Peyer's patch (tissue), 4 donors: ENCODE measurements around the gene IFRD2. TPM values are rescaled to one million over a fixed set of nuclear protein-coding genes. Genes with fewer than 3 reads are reported as not detected.
"Not testable (repeated sequence)": the region's sequence is repeated elsewhere in the genome, so short reads cannot be mapped to it uniquely, and the experiment has no call there.

ENCODE experiments used
- DNase-seq, 3 donors: peaks; one replicate each; pipeline ENCODE4 v3.0.0-alpha.2; 2017 to 2019
- H3K27ac ChIP-seq, 4 donors: fragments of 200-600 bp; sonication (generic); one replicate each; pipeline ENCODE4 v1.5.1; 2016 to 2019
- H3K27me3 ChIP-seq, 2 donors: fragments of 200-600 bp; sonication (generic); one replicate each; pipeline ENCODE4 v1.5.1; 2019
- H3K36me3 ChIP-seq, 3 donors: fragments of 200-600 bp; sonication (generic); one replicate each; pipeline ENCODE4 v1.5.1; 2016 to 2019
- H3K4me1 ChIP-seq, 4 donors: fragments of 200-600 bp; sonication (generic); one replicate each; pipeline ENCODE4 v1.5.1; 2016 to 2019
- H3K4me3 ChIP-seq, 4 donors: fragments of 200-600 bp; sonication (generic); 1 replicate in 3 of 4; 2 replicates in 1 of 4; pipeline ENCODE4 v1.5.1; 2016 to 2019; ENCODE audit warnings: mild to moderate bottlenecking in 1 of 4
- H3K9me3 ChIP-seq, 4 donors: fragments of 200-600 bp; sonication (generic); one replicate each; pipeline ENCODE4 v1.5.1; 2016 to 2019; ENCODE audit warnings: mild to moderate bottlenecking in 1 of 4
- CTCF ChIP-seq, 6 experiments: fragments of 450-650 bp in 4 of 6; fragments of 200-600 bp in 2 of 6; sonication (generic) in 1 of 6; IDR thresholded peaks; one replicate each; pipeline ENCODE4 v1.5.1; 2017 to 2019; ENCODE audit warnings: antibody characterized with exemption in 6 of 6, mild to moderate bottlenecking in 3 of 6, moderate library complexity in 1 of 6
- POLR2A ChIP-seq, 2 donors: fragments of 450-650 bp; IDR thresholded peaks; one replicate each; pipeline ENCODE4 v1.5.1; 2017; ENCODE audit warnings: antibody characterized with exemption in 2 of 2, mild to moderate bottlenecking in 2 of 2, moderate library complexity in 2 of 2
- total RNA-seq, 4 donors: library from RNA; depleted of rRNA; stranded (reverse); fragments of >200 nt; gene quantifications; one replicate each; pipeline ENCODE4 v1.1.0, GENCODE V29; 2016

Gene IFRD2
- total RNA-seq, 4 donors from 2014 or later, result 75.5 to 205 (median 140) TPM

DNA sequence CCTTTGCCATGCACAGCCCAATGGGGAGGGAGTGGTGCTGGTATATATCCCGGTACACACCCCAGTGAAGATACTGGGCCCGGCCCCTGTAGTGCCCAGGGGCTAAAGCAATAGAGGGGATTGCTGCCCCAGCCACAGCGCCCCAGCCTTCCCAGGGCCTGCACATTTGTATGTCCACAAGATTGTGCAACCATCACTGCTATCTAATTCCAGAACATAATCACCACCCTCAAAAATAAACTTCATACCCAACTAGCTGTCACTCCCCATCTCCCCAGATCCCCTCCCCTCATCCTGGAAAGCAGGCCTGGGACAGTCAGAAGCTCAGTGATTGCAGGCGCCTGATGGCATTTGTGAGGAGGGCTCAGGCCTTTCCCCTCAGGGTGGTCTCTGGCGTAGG is 42.8 kb downstream of the IFRD2 start:
- Histone ChIP-seq H3K27me3 (no peaks in the 10 kb centered on the region), H3K27ac (peak overlapping the region in 3 of 4 donors; percentile 13 to 86 (median 73)), H3K9me3 (no peaks in the 10 kb centered on the region), H3K4me3 (no peak overlapping the region), H3K4me1 (peaks cover 3 to 88% (median 36%) of the 10 kb centered on the region in 4 donors), H3K36me3 (peaks cover 0 to 24% (median 0%) of the 10 kb centered on the region in 3 donors)
- TF ChIP-seq CTCF (IDR thresholded peaks at IDR 0.05), result no peak
- no peak for TF ChIP-seq POLR2A (IDR thresholded peaks at IDR 0.05)
- no peak for DNase-seq

DNA sequence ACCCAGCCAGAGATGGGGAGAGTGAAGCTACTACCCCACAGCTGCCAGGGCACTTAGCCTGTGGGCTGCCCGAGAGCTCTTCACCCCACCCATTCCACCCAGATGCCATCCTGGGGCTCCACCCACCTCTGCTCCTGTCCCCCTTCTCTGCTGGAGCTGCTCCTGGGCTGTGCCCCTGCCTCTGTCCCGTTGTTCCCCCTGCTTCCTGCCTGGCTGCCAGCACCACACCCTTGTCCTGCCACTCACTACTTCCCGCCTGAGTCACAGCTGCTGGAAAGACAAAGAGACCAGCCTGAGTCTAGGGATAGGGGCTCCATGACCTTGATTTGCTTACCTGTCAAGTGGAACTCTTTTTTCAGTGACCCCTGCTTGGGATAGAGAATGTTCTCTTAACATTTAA is 43.8 kb downstream of the IFRD2 start:
- DNase-seq, result peak in 2 of 3 donors; percentile 77 to 78
- Histone ChIP-seq H3K36me3 (peaks cover 0 to 16% (median 0%) of the 10 kb centered on the region in 3 donors), H3K4me1 (peaks cover 3 to 83% (median 41%) of the 10 kb centered on the region in 4 donors), H3K27ac (peak overlapping the region; percentile 13 to 86 (median 57)), H3K9me3 (no peaks in the 10 kb centered on the region), H3K4me3 (no peak overlapping the region), H3K27me3 (no peaks in the 10 kb centered on the region)
- TF ChIP-seq POLR2A (IDR thresholded peaks at IDR 0.05) (no peak), CTCF (IDR thresholded peaks at IDR 0.05) (no peak)

DNA sequence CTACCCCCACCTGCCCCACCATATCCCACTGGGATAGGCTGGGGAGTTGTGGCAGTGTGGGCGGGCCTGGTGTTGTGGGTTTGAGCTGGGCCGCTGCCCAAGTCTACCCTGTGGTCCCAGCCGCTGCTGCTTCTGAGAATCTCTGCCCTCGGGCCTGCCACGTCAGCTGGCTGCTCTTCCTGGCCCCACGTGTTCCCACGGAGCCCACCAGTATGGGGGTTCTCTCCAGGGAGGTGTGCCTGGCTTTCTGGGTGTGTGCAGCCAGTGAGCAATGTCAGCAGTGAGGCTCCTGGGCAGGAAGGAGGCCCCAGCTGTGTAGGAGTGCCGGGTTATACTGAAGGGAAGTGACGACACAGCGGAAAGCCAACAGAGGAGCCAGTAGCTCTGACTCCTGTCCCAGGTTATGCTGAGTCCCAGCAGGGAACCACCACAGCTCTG is 45.7 kb downstream of the IFRD2 start:
- Histone ChIP-seq H3K27ac (peak overlapping the region; percentile 73 to 86 (median 76)), H3K4me3 (peak overlapping the region; percentile 34 to 61 (median 44)), H3K36me3 (no peaks in the 10 kb centered on the region), H3K27me3 (no peaks in the 10 kb centered on the region), H3K9me3 (no peaks in the 10 kb centered on the region), H3K4me1 (peaks cover 3 to 85% (median 59%) of the 10 kb centered on the region in 4 donors)
- TF ChIP-seq CTCF (IDR thresholded peaks at IDR 0.05) (no peak), POLR2A (IDR thresholded peaks at IDR 0.05) (no peak)
- DNase-seq, result peak in 2 of 3 donors; percentile 70 to 82

GRCh38 chr3:50245831-50246516 is 46.3 kb downstream of the IFRD2 start:
- H3K4me3 ChIP-seq, result peak overlapping the region; percentile 34 to 61 (median 44)
- H3K27me3 ChIP-seq, result no peaks in the 10 kb centered on the region
- peaks cover 3 to 88% (median 64%) of the 10 kb centered on the region in 4 donors for H3K4me1 ChIP-seq
- H3K27ac ChIP-seq, result peak overlapping the region; percentile 73 to 86 (median 76)
- no peaks in the 10 kb centered on the region for H3K36me3 ChIP-seq
- TF ChIP-seq POLR2A (IDR thresholded peaks at IDR 0.05), result peak in 1 of 2 donors; percentile 37
- TF ChIP-seq CTCF (IDR thresholded peaks at IDR 0.05), result peak; percentile 97 to 99 (median 98)
- peak; percentile 94 to 97 (median 97) for DNase-seq
- H3K9me3 ChIP-seq, result no peaks in the 10 kb centered on the region

GRCh38 chr3:50245251-50245745 is 46.9 kb downstream of the IFRD2 start:
- H3K27ac ChIP-seq, result peak overlapping the region; percentile 73 to 86 (median 76)
- no peaks in the 10 kb centered on the region for H3K27me3 ChIP-seq
- TF ChIP-seq POLR2A (IDR thresholded peaks at IDR 0.05) (no peak), CTCF (IDR thresholded peaks at IDR 0.05) (no peak)
- H3K4me3 ChIP-seq, result peak overlapping the region in 2 of 4 donors; percentile 34 to 53
- H3K9me3 ChIP-seq, result no peaks in the 10 kb centered on the region
- peaks cover 3 to 91% (median 70%) of the 10 kb centered on the region in 4 donors for H3K4me1 ChIP-seq
- no peaks in the 10 kb centered on the region for H3K36me3 ChIP-seq
- DNase-seq, result no peak

DNA sequence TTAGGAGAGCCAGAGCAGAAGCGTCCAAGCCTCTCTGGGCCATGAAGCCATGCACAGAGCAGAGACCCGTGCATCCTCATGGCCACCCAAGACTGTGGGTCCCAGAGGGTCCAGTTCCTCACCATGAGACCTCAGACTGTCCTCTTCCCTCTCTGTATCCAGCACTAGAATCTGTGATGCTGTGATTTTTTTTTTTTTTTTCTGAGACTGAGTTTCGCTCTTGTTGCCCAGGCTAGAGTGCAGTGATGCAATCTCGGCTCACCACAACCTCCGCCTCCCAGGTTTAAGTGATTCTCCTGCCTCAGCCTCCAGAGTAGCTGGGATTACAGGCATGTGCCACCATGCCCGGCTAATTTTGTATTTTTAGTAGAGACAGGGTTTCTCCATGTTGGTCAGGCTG is 47.4 kb downstream of the IFRD2 start:
- Histone ChIP-seq H3K4me1 (peaks cover 3 to 91% (median 70%) of the 10 kb centered on the region in 4 donors), H3K27ac (peak overlapping the region; percentile 12 to 79 (median 54))
- not testable (repeated sequence) for H3K36me3 ChIP-seq, H3K27me3 ChIP-seq, DNase-seq, H3K4me3 ChIP-seq, H3K9me3 ChIP-seq
